HG03135 (cell line): Measurements from ENCODE around the gene GAS7.

Experiments used
- ATAC-seq: cut with Tn5 transposase; IDR thresholded peaks from one replicate; pipeline ENCODE4 v1.9.1; 2021; ENCODE audit warnings: mild to moderate bottlenecking, moderate library complexity; ENCODE audit not compliant: unreplicated experiment

GAS7 gene

DNA sequence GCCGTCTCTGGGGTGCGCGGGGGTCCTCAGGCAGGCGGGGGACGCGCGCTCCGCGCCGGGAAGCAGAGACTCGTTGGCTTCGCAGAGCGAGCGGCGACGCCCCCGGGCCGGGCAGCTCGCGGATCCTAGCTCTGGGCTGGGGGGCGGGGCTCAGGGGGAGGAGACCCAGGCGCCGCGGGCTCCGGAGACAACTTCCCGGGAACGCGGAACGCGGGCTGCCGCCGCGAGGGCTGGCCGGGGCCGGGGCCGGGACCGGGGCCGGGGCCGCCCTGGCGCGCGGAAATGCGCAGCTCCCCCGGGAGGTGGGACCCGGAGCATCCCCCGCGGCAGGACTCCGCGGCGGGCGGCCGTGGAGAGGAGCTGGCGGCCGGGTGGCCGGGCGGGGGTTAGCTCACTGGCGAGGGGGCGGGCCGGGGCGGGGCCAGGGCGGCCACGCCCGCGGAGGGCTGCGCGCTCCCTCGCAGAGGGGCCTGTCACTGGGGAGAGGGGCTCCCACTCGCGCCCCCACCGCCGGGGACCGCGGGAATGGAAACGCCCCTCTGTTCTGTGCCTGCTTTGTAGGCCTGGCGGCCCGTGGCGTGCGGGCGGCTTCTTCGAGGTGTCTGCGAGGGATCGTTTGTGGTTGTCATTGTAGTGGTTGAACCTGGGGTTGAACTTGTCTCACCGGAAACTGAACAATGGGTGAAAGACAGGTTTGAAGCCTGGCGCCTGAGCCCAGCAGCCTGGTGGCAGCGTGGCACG is at the start of gene GAS7:
Gene GAS7 (minus strand): TSS at position 98 of the 741 bp plus-strand sequence.
- no peak for ATAC-seq

DNA sequence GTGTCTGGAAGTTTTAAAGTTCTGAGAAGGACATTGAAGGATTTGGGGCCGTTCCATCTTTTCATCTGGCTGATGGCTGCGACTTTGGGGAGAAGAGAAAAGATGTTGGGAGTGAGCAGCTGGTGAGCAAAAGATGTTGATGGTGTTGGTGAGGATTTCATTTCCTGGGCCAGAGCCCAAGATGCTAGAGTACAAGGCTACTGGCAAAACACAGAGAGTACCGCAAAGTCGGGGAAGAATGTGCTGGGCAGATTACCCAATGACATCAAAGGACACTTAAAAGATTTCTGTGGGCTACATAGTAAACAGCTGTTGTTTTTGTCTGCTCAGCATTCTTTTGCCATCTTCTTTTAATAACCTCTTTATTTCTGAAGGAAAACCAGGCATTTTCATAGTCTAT is 49.4 kb upstream of the GAS7 start:
- no peak for ATAC-seq

DNA sequence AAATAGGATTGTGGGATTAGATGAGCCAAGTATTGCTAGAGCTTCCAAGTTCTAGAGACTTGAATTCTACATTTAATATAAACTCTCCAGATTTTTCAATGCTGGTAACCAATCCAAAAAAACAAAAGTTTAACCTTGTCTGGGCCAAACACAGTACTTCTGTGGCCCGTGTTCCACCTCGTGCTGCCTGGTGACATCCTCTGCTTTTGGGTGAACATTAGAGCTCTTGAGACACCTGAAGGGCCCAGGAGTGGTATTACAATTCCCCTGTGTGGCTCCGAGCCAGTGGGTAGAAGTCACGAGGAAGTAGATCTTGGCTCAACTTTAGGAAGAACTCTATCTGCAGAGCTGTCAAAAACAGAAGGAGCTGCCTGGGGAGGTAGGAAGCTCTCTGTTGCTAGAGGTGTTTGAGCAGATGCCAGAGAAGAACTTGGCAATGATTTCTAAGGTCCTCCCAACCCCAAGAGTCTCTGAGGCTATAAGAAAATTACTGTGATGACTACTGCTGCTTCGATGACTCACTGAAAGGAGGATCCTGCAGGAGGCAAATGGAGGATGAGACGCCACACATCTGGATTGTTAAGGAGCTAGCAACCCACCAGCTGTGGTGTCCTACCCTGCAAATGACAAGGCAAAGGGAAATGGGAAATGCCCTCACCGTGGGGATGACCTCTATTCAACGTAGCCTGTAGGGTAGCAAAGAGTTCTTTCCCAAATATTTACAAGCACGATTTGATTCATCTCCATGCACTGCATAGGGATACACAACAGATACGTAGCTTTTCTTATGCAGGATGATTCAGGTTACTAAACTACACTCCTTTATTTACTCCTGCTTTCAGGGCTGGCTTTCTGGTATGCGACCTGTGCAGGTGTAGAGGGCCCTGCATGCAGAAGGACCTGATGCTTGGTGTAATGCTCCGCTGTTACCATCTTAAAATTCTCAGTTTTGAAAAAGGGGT is 45.8 kb upstream of the GAS7 start:
- no peak for ATAC-seq

DNA sequence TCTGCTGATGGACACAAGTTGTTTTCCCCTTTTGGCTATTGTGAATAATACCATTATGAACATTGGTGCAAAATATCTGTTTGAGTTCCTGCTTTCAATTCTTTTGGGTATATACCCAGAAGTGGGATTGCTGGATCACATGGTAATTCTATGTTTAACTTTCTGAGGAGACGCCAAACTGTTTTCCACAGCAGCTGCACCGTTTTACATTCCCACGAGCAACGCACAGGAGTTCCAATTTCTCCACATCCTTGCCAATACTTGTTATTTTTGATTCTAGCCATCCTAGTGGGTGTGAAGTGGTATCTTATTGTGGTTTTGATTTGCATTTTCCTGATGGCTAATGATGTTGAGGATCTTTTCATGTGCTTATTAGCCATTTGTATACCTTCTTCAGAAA is 43.4 kb upstream of the GAS7 start:
- no peak for ATAC-seq

DNA sequence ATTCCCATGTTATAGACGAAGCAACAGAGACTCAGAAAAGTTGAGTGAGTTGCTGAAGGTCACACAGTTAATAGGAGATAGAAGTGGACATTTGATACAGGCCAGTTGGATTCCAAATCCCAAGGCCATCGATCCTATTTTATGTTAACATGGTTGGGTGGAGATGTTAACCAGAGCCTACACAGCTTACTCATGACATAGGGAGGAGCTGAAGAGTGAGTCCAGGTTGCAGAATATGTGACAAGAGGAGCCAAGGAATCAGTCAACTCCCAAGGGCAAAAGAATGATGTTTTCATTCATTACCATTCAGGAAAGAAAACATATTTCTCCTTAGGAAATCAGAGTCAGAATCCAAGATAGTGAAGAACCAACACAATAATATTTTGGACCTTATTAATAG is 40.3 kb upstream of the GAS7 start:
- ATAC-seq = no peak

DNA sequence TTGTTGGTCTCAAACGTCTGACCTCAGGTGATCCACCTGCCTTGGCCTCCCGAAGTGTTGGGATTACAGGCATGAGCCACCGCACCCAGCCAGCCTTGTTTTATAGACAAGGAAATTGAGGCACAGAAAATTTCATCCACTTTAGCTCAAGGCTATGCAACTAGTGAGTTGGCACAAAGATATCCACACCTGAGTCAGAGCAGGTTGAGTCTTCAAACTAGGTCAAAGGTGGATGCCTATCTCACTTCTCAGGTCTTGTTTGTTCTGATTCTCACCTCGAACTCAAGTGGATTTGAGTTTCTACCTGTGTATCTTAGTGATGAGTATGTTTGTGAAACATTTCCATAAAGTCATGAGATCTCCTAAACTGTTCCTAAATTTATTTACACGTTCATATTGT is 35.6 kb upstream of the GAS7 start:
- ATAC-seq = no peak

DNA sequence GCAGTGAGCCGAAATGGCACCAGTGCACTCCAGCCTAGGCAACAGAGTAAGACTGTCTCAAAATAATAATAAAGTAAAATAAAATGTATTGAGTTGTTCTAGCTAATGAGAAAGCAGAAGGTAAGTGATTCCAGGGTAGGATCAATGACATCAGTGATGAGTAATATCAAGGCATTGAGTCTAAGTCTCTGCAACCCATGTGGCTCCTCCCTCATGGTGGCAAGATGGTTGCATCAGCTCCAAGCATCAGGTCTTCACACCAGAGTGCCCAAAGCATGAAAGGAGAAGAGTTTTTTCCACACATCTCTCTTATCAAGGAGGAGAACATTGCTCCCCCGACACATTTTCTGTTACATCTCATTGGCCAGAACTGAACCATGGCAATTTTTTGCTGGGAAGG is 34.8 kb upstream of the GAS7 start:
- no peak for ATAC-seq

DNA sequence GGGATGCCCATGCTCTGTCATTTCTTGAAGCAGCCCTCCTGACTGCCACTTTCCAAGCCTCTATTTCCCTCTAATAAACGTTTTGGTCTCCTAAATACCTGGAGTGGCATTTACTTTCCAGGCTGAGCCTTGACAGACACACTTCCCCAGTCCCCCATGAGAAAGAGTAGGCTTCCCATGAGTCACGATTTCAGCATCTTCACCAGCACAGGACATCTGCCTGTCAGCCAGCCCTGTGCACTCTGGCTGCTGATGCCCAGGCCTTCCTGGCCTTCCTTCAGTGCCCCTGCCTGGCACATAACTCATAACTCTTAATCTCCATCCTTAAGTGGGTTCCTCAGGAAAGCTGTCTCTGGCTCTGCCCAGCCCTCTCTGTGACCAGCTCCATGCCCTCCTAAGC is 30.8 kb upstream of the GAS7 start:
- ATAC-seq = no peak

DNA sequence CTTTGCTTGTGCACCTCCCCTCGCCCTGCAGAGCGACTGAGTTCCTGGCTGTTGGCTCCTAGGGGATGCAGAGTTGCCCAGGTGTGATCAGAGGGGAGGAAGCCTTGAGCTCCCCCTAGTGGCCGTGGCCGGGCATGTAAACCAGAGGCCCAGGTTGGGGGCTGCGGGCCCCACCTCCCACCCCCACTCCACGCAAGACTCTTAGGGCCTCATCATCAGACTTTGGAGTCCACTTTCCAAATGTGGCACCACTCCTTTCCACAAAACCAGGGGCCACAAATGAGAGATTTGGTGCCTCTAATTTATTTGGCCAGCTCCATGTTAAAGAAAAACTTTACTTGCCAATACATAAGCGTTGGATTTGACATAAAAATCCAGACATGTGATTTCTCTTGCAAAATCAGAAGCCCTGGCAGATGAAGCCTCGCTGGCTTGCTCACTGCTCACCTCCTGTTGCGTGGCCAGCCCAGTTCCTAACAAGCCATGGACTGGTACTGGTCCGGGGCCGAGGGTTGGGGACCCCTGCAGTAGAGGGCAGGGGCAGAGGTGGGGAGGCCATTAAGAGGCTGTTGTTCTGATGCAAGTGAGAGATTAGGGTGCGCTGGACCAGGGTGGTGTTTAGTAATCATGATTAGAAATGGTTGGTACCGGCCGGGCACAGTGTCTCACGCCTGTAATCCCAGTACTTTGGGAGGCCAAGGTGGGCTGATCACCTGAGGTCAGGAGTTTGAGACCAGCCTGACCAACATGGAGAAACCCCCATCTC is 28.7 kb upstream of the GAS7 start:
- ATAC-seq = no peak

DNA sequence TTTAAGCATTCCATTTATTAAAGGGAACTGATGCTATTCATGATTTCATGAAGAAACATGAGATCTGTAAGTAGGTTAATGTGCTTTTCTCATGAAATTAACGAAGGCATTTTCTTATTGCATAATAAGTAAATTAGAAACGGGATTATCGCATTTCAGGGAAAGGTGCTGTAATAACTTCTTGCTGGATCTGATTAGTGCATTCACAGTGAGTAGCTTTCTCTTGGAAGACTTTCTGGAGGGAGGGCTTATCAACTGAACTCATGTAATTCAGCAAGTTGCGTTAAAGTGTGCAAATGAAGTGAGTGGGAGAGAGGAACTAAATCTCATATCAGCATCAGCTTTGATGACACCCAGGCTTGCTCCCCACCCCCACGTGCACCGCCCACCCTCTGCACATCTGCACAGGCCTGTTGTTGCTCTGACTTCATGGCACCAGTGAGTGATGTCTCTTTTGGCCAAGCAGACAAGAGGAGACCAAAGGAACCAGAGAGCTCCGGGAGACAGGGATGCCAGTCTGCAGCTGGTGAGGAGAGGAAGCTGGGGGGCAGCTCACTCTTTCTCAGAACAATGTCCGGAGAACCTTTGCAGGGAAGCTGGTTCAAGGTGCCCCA is 26.3 kb upstream of the GAS7 start:
- ATAC-seq = no peak

DNA sequence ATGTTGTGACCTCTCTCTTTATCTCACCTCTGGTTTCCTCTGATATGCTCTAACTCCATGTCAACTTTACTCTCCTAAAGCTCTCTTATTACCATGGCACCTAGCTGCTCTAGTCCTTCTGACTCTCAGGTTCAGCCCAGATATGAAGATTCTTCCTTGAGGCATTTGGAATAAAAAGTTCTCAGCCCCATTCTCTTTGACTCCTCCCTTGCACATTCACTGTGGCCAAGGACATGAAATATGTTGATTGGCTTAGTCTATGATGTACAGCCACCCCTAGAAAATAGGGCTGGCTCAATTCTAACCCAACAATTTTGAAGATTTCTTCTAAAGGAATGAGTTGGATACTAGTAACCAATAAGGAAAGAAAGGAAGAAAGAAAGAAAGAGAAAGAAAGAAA is 20.8 kb upstream of the GAS7 start:
- no peak for ATAC-seq

DNA sequence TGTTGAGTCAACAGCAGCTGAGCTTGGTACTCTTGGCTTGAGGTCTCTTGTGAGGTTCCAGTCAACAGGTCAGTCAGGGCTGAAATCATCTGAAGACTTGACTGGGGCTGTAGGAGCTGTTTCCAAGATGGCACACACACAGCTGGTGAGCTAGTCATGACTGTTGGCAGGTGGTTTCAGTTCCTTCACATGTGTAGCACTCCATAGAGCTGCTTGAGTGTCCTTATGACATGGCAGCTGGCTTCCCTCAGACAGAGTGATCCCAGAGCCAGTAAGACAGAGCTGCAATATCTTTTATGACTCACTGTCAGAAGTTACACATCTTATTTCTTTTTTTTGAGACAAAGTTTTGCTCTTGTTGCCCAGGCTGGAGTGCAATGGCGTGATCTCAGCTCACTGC is 19.5 kb upstream of the GAS7 start:
- ATAC-seq = no peak

DNA sequence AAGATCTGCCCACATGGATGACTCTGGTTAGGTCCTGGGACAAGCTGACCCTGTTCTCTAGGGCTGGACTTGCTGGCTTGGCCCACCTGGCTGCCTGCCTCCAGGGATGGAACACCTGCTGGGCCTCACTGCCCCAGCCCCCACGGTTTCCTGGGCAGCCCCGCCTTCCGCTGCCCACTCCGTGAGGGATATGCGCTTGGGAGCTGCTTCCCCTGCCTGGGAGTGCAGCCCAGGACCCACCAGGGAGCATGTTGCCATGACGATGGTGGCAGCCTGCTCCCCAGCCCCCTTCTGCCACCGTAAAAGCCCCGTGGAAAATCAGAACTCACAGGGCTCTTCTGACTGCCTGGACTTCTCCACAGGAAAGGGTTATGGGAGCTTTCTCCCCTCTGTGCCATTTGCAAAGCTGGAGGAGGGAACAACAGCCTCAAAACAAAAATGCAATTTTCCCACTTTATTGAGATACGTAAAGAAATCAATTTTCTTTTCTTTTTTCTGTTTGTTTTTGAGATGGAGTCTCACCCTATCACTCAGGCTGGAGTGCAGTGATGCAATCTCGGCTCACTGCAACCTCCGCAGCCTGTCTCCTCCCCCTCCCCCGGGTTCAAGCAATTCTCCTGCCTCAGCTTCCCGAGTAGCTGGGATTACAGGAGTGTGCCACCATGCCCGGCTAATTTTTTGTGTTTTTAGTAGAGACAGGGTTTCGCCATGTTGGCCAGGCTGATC is 18.0 kb upstream of the GAS7 start:
- no peak for ATAC-seq

DNA sequence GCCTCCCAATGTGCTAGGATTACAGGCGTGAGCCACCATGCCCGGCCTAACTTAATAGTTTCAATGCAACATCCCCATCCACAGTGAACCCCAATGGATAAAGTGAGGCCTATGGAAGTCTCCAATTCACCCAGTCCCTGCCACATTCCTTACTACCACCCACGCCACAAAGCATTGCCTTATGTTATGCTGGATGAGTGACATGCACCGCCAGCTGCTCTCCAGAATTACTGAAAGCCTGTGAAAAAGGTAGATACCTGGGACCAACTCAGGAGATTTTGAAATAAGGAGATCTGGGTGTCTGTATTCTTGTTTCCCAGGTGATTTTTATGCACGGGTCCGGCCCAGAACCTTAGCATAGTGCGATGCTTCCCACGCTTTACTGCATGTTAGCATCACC is 16.9 kb upstream of the GAS7 start:
- no peak for ATAC-seq

DNA sequence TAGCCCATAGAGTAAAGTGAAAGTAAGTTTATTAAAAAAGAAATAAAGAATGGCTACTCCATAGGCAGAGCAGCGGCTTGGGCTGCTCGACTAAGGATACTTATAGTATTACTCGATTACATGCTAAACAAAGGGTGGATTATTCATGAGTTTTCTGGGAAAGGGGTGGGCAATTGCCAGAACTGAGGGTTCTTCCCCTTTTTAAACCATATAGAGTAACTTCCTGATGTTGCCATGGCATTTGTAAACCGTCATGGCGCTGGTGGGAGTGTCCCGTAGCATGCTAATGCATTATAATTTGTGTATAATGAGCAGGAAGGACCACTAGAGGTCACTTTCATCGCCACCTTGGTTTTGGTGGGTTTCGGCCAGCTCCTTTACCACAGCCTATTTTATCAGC is 13.3 kb upstream of the GAS7 start:
- ATAC-seq = no peak

DNA sequence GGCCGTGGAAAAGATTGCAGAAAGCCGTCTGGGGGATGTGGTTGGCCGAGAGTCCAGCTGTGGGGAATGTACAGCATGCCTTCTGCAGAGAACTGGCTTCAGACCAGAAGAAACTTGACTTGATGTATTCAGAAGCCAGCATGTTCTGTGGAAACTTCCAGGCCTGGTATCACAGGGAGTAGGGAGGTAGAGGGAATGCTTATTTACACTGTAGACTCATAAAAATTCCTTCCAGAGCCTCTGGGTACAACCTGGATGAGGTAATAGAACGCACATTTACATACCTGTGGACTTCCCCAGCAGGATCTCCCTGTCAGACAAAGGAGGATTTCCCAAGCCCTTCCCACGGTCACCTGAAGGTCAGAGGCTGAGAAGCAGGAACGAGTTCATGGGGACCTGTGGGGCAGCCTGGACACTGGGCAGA is 11.8 kb upstream of the GAS7 start:
- no peak for ATAC-seq

DNA sequence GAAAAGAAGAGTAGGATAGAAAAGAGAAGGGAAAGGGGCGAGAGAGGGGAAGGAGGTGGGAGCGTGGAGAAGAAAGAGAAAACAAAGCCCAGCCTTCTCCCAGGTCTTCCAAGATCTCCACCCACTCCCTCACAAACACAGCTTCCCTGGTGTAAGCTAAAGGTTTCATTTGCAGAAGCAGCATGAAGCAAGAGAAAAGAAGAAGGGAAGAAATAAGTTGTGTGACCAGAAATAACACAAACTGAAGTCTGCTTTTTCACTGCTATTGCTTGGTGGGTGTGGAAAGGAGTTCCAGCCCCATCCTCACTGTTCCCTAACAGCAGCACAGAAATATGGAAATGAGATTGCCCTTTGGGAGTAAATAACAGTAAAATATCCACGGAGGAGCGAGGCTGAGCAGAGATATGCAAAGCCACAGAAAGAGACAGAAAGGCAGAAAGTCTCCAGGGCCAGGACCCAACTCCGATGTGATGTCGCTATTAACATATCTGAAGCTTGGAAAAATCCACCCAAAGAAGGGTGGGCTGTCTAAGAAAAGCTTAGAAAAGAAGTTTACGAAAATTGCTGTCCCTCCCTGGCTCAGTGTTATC is 10.3 kb upstream of the GAS7 start:
- ATAC-seq = no peak

DNA sequence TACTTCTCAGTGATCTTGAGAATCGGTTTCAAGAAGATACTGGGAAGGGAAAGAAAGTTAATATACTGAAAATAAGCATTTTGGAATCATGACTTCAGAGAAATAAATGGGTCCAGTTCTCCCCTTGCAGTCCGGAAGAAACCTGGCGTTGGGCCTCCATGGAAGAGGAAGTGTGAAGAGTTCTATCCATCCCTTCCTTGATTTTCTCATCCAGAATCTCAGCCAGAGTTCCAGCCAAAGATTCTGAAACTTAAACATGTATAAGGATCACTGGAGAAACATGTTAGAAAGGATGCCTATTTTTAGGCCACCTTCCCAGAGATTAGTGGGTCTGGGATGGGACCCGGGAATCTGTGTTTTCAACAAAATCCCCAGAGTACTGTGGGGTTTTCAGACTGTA is 8.7 kb upstream of the GAS7 start:
- no peak for ATAC-seq

DNA sequence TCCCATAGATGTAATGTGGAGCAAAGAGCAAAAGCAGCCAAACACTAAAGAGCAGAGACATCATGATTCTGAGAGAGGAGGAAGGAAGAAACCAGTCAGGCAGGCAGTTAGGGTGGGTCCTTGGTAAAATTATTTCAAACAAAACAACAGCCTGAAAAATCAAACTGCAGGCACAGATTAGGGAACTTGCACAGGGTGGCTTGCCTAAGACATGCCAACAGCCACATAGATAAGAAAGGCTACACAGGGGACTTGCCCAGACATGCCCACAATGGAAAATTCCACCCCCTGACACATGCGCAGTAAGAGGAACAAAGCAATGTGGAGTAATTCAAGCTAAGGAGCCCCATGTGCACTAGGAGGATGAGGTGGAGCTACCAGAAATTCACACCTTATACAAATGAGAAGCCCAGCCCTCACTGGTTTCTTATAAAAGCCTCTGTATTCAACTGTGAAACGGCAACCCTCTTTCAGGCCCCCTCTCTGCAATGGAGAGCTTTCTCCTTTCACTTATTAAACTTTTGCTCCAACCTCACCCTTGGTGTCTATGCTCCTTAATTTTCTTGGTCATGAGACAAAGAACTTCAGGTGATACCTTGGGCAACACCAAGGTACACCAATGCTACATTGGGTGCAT is 7.3 kb upstream of the GAS7 start:
- no peak for ATAC-seq

DNA sequence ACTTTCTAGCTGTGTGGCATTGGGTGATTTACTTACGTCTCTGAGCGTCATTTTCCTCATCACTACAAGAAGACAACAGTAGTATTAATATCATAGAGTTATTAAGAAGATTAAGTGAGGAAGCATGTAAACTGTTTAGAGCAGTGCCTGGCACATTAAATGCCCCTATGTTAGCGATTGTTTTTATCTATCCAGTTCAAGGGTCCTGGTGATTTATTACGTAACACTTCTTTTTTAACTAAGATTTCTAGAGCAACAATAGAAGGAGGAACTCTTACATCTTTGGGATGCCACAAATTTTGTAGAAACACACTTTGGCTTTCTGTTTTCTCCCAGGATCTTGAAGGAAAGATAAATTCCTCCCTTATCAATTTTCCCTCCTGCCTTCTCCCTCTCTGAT is 3.3 kb upstream of the GAS7 start:
- ATAC-seq = no peak
